Measurements from ENCODE around the gene RNASE13.
"Not testable (repeated sequence)": the region's sequence is repeated elsewhere in the genome, so short reads cannot be mapped to it uniquely, and the experiment has no call there.

RNASE13 gene

DNA sequence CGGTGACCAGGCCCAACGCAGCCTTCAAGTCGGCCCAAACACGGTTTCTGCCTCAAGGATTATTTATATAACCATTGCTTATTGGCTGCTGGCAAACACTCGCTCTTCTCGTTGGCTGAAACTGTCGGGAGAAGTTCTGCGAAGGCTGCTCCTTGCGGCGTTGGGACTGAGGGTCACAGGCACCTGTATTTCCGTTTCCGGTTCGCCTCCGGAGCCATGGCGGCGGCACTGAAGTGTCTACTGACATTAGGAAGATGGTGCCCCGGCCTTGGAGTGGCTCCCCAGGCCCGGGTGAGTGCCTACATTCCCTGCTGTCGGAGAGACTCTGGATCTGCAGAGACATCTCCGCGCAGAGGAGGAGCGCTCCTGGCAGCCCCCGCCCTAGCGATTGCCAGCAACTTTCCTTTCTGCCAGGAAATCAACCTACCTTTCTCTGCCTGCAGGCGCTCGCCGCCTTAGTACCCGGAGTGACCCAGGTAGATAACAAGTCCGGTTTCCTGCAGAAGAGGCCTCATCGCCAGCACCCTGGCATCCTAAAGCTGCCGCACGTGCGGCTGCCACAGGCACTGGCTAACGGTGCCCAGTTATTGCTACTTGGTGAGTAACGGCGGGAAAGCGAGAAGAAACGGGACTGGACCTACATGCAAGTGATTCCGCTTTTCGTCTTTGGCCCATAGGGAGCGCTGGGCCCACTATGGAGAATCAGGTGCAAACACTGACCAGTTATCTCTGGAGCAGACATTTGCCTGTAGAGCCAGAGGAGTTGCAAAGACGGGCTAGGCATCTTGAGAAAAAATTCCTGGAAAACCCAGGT, 44.6 kb downstream of the RNASE13 start, which contains the start of gene METTL17:
METTL17 (plus strand) TSS at position 194 of the 814 bp plus-strand sequence; CDS start at position 217, 23 bp downstream.
- H3K4me3 ChIP-seq (ENCODE audit: low read depth, low read length), result peak within 1 kb of the TSS; percentile 94
- in situ Hi-C loops (cut with HindIII; ENCODE audit: low pct_ligation_motif_present, low sequenced_read_pairs), result no loop called here

GRCh38 chr14:20989471-20989786, 45.2 kb downstream of the RNASE13 start:
- no peak for TF ChIP-seq CTCF (IDR thresholded peaks at IDR 0.05; ENCODE audit: low read depth, low read length, missing control alignments)
- no peak for DNase-seq
- H3K4me3 ChIP-seq (ENCODE audit: low read depth, low read length), result peak overlapping the region; percentile 32
- H3K27me3 ChIP-seq (replicated peaks), result no peaks in the 10 kb centered on the region
- in situ Hi-C loops (cut with HindIII; ENCODE audit: low pct_ligation_motif_present, low sequenced_read_pairs), result no loop called here
- H3K27ac ChIP-seq, result peak overlapping the region; percentile 80
- peaks cover 15% of the 10 kb centered on the region for H3K36me3 ChIP-seq (replicated peaks)

More for the DNA sequence above, 44.6 kb downstream of the RNASE13 start, which contains the start of gene METTL17:
- DNase-seq, result peak; percentile 97
- H3K27ac ChIP-seq, result peak within 1 kb of the TSS; percentile 80
- no peaks in the 10 kb centered on the region for H3K27me3 ChIP-seq (replicated peaks)
- peak; percentile 68 for TF ChIP-seq CTCF (IDR thresholded peaks at IDR 0.05; ENCODE audit: low read depth, low read length, missing control alignments)
- peaks cover 20% of the 10 kb centered on the region for H3K36me3 ChIP-seq (replicated peaks)

GRCh38 chr14:20988717-20989470, 45.7 kb downstream of the RNASE13 start:
- H3K4me3 ChIP-seq (ENCODE audit: low read depth, low read length), result peak overlapping the region; percentile 32
- H3K27ac ChIP-seq, result peak overlapping the region; percentile 80
- H3K27me3 ChIP-seq (replicated peaks), result no peaks in the 10 kb centered on the region
- in situ Hi-C loops (cut with HindIII; ENCODE audit: low pct_ligation_motif_present, low sequenced_read_pairs), result no loop called here
- no peak for TF ChIP-seq CTCF (IDR thresholded peaks at IDR 0.05; ENCODE audit: low read depth, low read length, missing control alignments)
- peaks cover 10% of the 10 kb centered on the region for H3K36me3 ChIP-seq (replicated peaks)
- peak; percentile 43 for DNase-seq

DNA sequence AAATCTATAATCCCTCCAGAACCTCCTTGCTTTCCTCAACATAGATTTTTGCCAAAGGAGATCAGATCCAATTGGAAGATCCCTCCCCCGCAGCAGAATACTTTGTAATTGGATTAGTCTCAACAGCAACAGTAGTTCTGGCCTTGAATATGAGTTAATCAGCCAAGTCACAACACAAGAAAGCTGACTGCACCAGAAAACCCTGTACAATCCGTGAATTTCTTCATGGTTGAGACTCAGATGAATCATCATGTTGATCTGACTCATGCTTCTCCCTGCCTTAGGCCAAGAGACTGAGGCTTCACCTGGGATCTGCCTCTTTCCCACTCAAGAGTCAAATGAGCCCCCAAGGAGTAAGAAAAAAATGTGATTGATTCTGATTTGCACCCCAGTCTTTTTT, 47.8 kb downstream of the RNASE13 start:
- no peak for TF ChIP-seq CTCF (IDR thresholded peaks at IDR 0.05; ENCODE audit: low read depth, low read length, missing control alignments)
- H3K27me3 ChIP-seq (replicated peaks), result no peaks in the 10 kb centered on the region
- in situ Hi-C loops (cut with HindIII; ENCODE audit: low pct_ligation_motif_present, low sequenced_read_pairs), result no loop called here
- no peak overlapping the region for H3K4me3 ChIP-seq (ENCODE audit: low read depth, low read length)
- peak overlapping the region; percentile 72 for H3K27ac ChIP-seq
- peaks cover 3% of the 10 kb centered on the region for H3K36me3 ChIP-seq (replicated peaks)
- DNase-seq, result peak; percentile 92

DNA sequence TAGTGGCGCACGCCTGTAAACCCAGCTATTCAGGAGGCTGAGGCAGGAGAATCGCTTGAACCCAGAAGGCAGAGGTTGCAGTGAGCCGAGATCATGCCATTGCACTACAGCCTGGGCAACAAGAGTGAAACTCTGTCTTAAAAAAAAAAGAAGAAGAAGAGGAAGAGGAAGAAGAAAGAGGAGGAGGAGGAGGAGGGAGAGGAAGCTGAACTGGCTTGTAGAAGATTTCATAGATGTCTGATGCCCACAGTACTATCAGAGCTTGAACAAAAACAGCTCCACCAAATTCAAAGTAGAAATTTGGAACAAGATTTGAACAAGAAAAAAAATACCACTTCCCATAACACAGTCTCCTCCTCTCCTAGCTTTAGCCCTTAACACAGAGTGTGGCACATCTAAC, 49.0 kb downstream of the RNASE13 start:
- H3K27me3 ChIP-seq (replicated peaks); H3K4me3 ChIP-seq (ENCODE audit: low read depth, low read length); H3K27ac ChIP-seq; H3K36me3 ChIP-seq (replicated peaks); in situ Hi-C loops (cut with HindIII; ENCODE audit: low pct_ligation_motif_present, low sequenced_read_pairs); DNase-seq: not testable (repeated sequence)

All from brain microvascular endothelial cell (primary cell).